Measurements from ENCODE around the gene MYH14. TPM values are rescaled to one million over a fixed set of nuclear protein-coding genes. Genes with fewer than 3 reads are reported as not detected.

The MYH14 gene
- total and polyA plus RNA-seq, 2 of the 8 experiments (the other 6 are each of a cell fraction or from before 2014, with no cell fraction given), result 17.3 to 28.6 TPM

DNA sequence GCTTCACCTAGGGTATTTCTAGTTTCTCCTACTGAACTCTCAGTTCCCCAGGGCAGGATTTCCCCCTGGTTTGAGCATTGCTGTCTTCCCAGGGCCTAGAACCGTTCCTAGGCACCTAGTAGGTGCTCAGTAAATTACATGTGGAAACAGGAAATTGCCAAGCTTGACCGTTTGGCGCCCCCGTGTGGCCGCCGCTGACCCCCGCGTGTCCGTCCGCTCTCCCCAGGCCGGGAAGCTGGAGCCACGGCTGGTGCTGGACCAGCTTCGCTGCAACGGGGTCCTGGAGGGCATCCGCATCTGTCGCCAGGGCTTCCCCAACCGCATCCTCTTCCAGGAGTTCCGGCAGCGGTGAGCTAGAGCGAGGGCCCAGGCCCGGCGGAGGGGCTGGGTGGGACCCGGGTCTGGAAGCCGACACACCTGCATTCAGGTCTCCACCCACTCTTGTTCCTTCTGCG, 55.5 kb downstream of the MYH14 start:
- Histone ChIP-seq H2BK15ac (ENCODE audit: low read length) (no peak overlapping the region), H3K18ac (ENCODE audit: extremely low read depth, low read length) (no peak overlapping the region), H3K23ac (ENCODE audit: insufficient read length) (no peak overlapping the region), H3K14ac (ENCODE audit: insufficient read length) (no peak overlapping the region), H3K4ac (replicated peaks; ENCODE audit: insufficient read length, low read depth, low read length) (no peak overlapping the region), H3K23me2 (ENCODE audit: low read depth, low read length) (no peaks in the 10 kb centered on the region), H2BK12ac (ENCODE audit: low read depth, low read length) (no peak overlapping the region), H3K79me1 (ENCODE audit: low read depth, low read length) (no peaks in the 10 kb centered on the region), H2BK120ac (replicated peaks; ENCODE audit: low read depth, low read length) (no peak overlapping the region), H3K4me3 (ENCODE audit: extremely low read depth in 1 of 4, insufficient read depth in 2 of 4, low read depth in 3 of 4, low read length in 4 of 4) (no peak overlapping the region), H2AK5ac (ENCODE audit: low read depth, low read length) (no peak overlapping the region), H3K36me3 (ENCODE audit: control insufficient read depth in 2 of 4, insufficient read depth in 4 of 4, low read length in 3 of 4) (peaks cover 0 to 25% (median 12%) of the 10 kb centered on the region in 4 experiments; a peak in 5 of 8 replicates), H3K56ac (replicated peaks; ENCODE audit: insufficient read length, low read depth, low read length) (no peak overlapping the region), H4K5ac (ENCODE audit: insufficient read length, low read depth, low read length) (no peak overlapping the region), H3K4me2 (ENCODE audit: insufficient read depth in 1 of 2, low read depth in 2 of 2, low read length in 2 of 2) (no peak overlapping the region), H2AFZ (ENCODE audit: low read length) (no peak overlapping the region), H4K8ac (ENCODE audit: extremely low read depth, insufficient read depth, low read length) (no peak overlapping the region), H4K20me1 (replicated peaks in 1 of 2; ENCODE audit: control insufficient read depth in 1 of 2, insufficient read depth in 2 of 2, low read length in 2 of 2) (no peaks in the 10 kb centered on the region), H3K27ac (ENCODE audit: low read depth, low read length) (no peak overlapping the region), H3K4me1 (replicated peaks in 1 of 4; ENCODE audit: control insufficient read depth in 3 of 4, insufficient read depth in 4 of 4, low read length in 3 of 4) (no peaks in the 10 kb centered on the region; a peak in 1 of 7 replicates), H2BK5ac (ENCODE audit: low read depth, low read length) (no peak overlapping the region), H4K91ac (replicated peaks; ENCODE audit: insufficient read length, low read length) (no peak overlapping the region), H3K9ac (replicated peaks in 1 of 4; ENCODE audit: extremely low read depth in 1 of 4, low read depth in 3 of 4, low read length in 3 of 4) (no peak overlapping the region), H3K79me2 (ENCODE audit: control insufficient read depth in 1 of 2, insufficient read depth in 2 of 2, low read length in 2 of 2) (no peaks in the 10 kb centered on the region), H3K9me3 (ENCODE audit: insufficient read depth in 2 of 2, low read depth in 1 of 2, low read length in 1 of 2) (peaks cover 2 to 4% of the 10 kb centered on the region in 2 experiments; a peak in 2 of 4 replicates), H3K27me3 (replicated peaks in 1 of 4; ENCODE audit: control insufficient read depth in 3 of 4, extremely low read depth in 1 of 4, insufficient read depth in 3 of 4, low read length in 3 of 4) (no peaks in the 10 kb centered on the region), H2BK20ac (ENCODE audit: low read length) (no peak overlapping the region)
- FAIRE-seq (no peak), DNase-seq (ENCODE audit: low read depth in 1 of 2, low spot score in 2 of 2) (peak; percentile 36 to 95)
- TF ChIP-seq SIN3A (conservative IDR thresholded peaks at IDR 0.05 in 1 of 2, IDR thresholded peaks at IDR 0.05 in 1 of 2; ENCODE audit: low read depth in 1 of 2, low read length in 2 of 2), result no peak
- TF ChIP-seq, protein P1, sequence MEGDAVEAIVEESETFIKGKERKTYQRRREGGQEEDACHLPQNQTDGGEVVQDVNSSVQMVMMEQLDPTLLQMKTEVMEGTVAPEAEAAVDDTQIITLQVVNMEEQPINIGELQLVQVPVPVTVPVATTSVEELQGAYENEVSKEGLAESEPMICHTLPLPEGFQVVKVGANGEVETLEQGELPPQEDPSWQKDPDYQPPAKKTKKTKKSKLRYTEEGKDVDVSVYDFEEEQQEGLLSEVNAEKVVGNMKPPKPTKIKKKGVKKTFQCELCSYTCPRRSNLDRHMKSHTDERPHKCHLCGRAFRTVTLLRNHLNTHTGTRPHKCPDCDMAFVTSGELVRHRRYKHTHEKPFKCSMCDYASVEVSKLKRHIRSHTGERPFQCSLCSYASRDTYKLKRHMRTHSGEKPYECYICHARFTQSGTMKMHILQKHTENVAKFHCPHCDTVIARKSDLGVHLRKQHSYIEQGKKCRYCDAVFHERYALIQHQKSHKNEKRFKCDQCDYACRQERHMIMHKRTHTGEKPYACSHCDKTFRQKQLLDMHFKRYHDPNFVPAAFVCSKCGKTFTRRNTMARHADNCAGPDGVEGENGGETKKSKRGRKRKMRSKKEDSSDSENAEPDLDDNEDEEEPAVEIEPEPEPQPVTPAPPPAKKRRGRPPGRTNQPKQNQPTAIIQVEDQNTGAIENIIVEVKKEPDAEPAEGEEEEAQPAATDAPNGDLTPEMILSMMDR (IDR thresholded peaks at IDR 0.05; ENCODE audit: control extremely low read depth in 1 of 3, insufficient read depth in 1 of 3, low read depth in 1 of 3, low read length in 3 of 3), result peak; percentile 88 to 91 (median 90)
- TF ChIP-seq POLR2A (IDR thresholded peaks at IDR 0.05; ENCODE audit: control extremely low read depth in 1 of 2, low read depth in 2 of 2, low read length in 2 of 2), result no peak
- peak; percentile 85; the same call in 1 of the 2 replicates for TF ChIP-seq KDM1A (IDR thresholded peaks at IDR 0.05; ENCODE audit: borderline replicate concordance, low read length)
- no peak for TF ChIP-seq SUZ12 (IDR thresholded peaks at IDR 0.05; ENCODE audit: low read length)
- TF ChIP-seq RAD21 (IDR thresholded peaks at IDR 0.05 in 1 of 2, conservative IDR thresholded peaks at IDR 0.05 in 1 of 2; ENCODE audit: low read depth in 2 of 2, low read length in 2 of 2), result peak; percentile 85 to 89
- 0 out of 2 replicates have a peak, but pooled peaks have one; percentile 48 for TF ChIP-seq CREB1 (IDR thresholded peaks at IDR 0.05)
- peak; percentile 6; the same call in 1 of the 2 replicates for TF ChIP-seq JUND (IDR thresholded peaks at IDR 0.05; ENCODE audit: low read length)
- TF ChIP-seq, protein P2, sequence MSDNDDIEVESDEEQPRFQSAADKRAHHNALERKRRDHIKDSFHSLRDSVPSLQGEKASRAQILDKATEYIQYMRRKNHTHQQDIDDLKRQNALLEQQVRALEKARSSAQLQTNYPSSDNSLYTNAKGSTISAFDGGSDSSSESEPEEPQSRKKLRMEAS (IDR thresholded peaks at IDR 0.05), result peak; percentile 48; the same call in 1 of the 2 replicates
- ChIA-PET POLR2A (ENCODE audit: partially characterized antibody) (interaction anchor here (1.0 to 1.3 kb wide), 2 partner anchors 12 to 66 kb away, joined by 3 to 4 read pairs; no protein-coding TSS in a partner anchor), CTCF (ENCODE audit: partially characterized antibody) (interaction anchor here (0.6 to 14.7 kb wide), 26 partner anchors 8 to 308 kb away, joined by 3 to 397 read pairs (median 4); partner anchors contain the start of gene MYH14)
- 49% methylated on average over 24 of the region's 25 CpGs; no CpG with 5 or more reads in 1 of the 2 experiments for WGBS, 2 experiments (ENCODE audit: extremely low coverage in 1 of 2, insufficient coverage in 1 of 2, insufficient read length in 1 of 2, insufficient replicate concordance in 2 of 2, low coverage in 1 of 2, low lambda C conversion rate in 2 of 2, missing lambda C conversion rate in 1 of 2)
